Activated CD4-positive, alpha-beta T cell treated with anti-CD3 and anti-CD28 coated beads, Interleukin-2, amount 50 U/mL, for 48 hours (primary cell): ENCODE results near the gene PGPEP1.

Experiments
- DNase-seq, 2 experiments: peaks; one replicate each; pipeline ENCODE4 v3.0.0-alpha.2; 2020

The PGPEP1 gene, protein sequence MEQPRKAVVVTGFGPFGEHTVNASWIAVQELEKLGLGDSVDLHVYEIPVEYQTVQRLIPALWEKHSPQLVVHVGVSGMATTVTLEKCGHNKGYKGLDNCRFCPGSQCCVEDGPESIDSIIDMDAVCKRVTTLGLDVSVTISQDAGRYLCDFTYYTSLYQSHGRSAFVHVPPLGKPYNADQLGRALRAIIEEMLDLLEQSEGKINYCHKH

DNA sequence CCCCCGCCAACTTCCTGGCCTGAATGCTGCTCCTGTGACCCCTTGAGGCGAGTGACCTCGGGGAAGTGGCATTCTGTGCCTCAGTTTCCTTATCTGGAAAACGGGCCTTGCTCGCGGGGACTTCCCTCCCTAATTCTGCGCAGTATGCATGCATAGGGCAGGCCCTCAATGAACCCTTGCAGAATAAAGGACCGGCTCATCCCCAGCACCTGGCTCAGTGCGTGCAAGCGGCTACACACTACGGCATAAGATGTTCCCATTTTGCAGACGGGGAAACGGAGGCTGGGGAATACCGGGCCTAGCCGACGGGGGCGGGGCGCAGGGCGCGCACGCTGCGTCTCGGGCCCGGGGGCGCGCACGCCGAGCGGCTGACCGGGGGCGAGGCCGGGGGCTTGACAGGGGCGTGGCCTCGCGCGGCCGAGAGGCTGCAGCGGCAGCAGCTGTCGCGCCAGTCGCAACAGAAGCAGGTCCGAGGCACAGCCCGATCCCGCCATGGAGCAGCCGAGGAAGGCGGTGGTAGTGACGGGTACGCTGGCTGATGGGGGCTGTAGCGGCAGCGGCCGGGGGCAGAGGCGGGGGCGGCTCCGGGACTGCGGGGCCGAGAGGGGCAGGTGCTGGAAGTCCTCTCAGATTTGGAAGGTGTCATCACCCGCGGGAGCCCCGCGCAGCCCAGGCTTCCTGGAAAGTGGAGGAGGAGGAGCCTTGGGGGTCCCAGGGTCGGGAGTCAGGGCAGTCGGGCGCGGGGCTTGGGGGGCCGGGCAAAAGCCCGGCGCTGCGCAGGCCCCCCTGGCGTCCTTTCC, at the start of gene PGPEP1:
PGPEP1 (plus strand) TSS at position 409 of the 800 bp plus-strand sequence; CDS start at position 493, 84 bp downstream.
- DNase-seq, result peak; percentile 72 to 75

DNA sequence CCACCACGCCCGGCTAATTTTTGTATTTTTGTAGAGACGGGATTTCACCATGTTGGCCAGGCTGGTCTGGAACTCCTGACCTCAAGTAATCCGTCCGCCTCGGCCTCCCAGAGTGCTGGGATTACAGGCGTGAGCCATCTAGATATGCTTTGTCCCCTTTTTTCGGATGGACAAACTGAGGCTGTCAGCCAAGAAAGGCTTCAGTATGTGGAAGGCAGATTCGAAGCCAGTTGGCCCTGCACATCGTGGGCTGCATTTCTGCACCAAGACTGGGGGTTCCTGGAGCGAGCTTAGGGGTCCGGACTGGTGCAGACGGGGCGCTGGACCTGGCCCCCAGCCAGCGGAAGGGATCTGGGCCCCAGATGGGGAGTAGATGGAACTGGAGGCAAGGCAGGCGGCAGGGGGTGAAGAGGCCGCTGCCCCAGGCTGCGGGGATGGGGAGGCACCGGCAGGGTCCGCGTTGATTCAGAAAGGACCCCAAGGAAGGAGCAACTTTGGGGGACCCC, 49.3 kb upstream of the PGPEP1 start:
- DNase-seq, result no peak

DNA sequence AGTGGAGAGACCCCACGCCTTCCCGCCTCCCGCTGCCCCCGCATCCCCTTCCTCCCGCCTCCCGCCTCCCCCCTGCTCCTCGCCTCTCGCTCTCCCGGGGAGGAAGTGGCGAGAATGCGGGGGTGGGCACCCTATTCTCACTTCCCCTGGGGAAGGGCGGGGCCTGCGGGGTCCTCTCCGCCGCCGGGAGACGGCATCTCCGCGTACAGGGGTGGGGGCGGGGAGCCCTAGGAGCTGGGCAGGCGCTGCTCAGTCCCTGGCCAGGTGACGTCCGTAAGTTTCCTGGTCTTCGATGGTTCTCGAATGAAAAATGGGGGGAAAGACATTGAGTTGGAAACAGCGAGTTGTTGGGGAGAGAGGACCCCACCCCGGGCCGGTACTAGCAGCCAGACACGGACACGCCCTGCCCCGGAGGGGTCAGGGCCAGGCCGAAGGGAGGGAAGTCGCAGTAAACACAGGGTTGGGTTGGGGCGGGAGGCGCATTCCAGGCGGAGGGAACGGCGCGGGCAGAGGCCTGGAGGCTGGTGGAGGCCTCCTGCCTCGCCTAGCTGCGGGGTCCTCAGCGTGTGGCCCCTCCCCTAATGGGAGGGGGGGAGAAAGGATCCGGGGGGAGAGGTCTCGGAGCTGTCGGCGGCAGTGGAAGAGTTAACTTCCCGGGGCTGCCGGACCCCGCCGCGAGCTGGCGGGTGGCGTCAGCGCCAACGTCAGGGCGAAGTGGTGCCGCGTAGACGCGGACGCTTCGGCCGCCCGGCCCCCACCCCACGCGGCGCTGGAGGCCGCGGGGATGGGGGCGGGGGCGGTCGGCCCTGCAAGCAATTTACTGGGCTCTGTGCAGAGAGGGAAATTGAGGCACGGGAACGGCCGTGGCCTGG, 48.6 kb upstream of the PGPEP1 start:
- DNase-seq, result peak; percentile 92 to 96

DNA sequence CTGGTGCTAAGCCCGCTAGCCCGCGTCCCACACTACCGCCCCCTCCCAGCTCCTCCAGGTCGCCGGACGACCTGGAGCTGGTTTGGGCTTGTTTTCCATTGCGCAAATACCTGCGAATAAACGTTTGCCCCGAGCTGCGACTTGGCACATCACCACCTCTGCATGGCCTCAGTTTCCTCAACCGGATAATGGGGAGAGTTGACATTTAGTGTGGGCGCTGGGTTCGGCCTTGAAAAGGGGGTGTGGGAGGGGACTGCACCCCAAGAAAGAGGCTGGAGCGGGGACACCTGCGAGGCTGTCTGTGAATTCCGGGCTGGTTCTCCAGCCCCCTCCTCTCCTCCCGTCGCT, 48.0 kb upstream of the PGPEP1 start:
- DNase-seq, result no peak

DNA sequence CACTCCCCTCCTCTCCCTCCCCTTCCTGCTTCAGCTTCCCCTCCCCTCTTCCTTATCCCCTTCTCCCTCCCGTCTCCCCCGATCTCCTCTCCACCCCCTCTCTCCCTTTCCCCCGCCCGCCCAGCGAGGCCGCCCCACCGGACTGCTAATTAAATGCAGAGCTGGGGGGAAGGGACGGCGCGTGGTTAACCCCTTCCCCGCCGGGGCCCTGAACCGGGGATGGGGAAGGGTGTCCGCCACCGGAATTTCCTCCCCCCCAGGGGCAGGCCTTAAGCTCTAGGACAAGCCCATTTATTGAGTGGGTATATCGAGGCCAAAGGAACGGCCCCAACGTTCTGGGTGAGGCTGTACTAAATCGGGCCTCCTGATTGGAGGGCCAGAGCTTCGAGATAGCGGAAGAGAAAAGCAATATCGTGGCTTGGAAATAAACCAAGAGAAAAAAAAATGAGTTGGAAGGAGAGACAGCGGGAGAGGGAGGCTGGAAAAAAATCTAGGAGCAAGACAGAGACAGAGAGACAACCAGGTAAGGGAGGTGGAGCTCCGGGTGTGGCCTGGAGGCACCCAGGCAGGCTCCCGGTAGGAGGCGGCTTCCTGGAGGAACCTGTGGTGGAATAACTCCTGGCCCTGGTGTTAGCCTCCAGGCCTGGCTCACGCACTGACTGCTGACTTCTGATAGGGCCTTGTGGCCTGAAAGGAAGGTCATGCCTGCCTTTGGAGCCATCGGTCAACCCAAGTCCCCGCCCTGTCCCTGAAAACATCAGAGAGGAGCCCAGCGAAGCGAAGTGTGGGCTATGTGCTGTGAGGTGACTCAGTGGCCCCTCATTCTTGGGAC, 47.4 kb upstream of the PGPEP1 start:
- DNase-seq, result peak; percentile 81 to 85

DNA sequence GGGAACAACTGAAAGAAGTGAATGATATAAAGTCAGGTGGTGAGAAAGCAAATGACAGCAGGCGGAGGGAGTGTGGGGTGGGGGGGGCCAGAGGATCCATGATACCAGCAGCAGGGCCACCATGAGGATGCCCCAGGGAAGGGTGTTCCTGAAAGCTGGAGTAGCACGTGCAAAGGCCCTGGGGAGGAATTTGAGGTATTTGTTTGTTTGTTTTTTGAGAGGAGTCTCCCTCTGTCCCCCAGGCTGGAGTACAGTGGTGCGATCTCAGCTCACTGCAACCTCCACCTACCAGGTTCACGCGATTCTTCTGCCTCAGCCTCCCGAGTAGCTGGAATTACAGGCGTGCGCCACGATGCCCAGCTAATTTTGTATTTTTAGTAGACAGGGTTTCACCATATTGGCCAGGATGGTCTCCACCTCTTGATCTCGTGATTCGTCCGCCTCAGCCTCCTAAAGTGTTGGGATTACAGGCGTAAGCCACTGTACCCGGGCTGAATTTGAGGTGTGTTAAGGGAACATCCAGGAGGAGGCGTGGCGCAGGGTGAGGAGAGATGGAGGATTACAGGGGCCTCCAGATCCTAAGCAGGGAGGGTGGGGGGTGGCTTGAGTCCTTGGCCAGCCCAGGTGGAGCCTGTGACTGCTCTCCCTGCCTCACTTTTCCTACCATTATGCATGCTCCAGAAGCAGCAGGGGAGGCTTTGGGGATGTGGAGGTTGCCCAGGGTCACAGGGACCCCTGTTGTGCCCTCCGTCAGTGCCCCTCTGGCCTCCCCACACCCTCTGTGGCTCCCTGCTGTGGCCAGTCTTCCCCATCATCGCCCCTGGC, 46.5 kb upstream of the PGPEP1 start:
- no peak for DNase-seq

DNA sequence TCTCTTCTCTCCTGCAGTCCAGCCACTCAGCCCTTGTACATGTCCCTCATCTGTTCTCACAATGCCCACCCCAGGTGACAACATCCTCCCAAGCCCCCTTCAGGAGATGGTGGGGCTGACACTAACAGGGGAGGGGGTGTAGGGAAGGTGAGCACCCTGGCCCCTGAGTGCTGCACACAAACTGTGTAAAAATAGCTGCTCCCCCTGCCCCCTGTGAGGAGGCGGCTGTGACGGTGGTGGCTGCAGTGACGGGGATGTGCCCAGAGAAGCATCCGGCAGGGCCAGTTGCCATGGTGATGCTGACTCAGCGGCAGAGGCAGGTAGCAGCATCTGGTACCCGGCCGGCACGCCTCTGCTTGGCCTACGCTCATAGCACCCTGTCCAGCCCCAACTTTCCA, 45.9 kb upstream of the PGPEP1 start:
- DNase-seq, result peak; percentile 94 to 97

DNA sequence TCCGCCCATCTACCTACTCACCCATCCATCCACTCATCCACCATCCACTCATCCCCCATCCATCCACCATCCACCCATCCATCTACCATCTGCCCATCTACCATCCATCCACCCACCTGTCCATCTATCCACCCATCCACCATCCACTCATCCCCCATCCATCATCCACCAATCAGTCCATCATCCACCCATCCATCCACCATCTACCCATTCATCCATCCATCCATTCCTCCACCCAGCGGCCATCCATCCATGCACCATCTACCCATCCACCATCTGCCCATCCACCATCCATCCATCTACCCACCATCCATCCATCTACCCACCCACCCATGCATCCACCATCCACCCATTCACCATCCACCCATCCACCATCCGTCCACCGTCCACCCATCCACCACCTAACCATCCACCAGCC, 45.4 kb upstream of the PGPEP1 start:
- no peak for DNase-seq

DNA sequence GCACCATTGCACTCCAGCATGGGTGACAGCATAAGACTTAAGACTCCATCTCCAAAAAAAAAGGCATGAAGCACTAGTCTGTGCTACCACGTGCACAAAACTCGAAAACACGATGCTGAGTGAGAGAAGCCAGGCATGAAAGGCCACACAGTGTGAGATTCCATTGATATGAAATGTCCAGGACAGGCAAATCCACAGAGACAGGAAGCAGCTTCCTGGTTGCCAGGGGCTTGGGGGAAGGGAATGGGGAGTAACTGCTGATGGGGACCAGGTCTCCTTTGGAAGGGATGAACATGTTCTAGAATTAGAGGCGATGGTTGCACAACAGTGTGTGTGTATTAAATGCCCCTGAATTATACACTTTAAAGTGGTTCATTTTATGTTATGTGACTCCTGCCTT, 43.1 kb upstream of the PGPEP1 start:
- DNase-seq, result no peak

DNA sequence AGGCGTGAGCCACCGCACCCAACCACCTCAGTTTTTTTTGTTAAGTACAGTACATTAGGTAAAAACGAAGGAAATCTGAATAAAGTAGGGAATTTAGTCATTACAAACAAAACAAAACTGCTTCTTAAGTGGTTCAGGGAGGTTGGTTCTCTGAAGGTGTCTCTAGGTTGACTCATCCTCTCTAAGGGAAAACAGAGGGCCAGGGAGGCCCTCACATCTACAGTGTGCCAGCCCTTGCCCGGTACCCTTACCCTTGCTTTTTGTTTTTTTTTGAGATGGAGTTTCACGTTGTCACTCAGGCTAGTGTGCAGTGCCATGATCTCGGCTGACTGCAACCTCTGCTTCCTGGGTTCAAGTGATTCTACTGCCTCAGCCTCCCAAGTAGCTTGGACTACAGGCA, 41.8 kb upstream of the PGPEP1 start:
- peak in 1 of 2 experiments; percentile 34 for DNase-seq

DNA sequence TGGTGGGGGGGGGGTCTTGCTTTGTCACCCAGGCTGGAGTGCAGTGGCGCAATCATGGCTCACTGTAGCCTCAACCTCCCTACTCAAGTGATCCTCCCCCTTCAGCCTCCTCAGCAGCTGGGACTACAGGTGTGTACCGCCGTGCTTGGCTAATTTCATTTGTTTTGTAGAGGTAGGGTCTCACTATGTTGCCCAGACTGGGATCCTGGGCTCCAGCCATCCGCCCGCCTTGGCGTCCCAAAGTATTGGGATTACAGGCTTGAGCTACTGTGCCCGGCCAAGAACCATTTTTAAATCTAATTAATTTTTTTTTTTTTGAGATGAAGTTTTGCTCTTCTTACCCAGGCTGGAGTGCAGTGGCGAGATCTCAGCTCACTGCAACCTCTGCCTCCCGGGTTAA, 40.7 kb upstream of the PGPEP1 start:
- no peak for DNase-seq

DNA sequence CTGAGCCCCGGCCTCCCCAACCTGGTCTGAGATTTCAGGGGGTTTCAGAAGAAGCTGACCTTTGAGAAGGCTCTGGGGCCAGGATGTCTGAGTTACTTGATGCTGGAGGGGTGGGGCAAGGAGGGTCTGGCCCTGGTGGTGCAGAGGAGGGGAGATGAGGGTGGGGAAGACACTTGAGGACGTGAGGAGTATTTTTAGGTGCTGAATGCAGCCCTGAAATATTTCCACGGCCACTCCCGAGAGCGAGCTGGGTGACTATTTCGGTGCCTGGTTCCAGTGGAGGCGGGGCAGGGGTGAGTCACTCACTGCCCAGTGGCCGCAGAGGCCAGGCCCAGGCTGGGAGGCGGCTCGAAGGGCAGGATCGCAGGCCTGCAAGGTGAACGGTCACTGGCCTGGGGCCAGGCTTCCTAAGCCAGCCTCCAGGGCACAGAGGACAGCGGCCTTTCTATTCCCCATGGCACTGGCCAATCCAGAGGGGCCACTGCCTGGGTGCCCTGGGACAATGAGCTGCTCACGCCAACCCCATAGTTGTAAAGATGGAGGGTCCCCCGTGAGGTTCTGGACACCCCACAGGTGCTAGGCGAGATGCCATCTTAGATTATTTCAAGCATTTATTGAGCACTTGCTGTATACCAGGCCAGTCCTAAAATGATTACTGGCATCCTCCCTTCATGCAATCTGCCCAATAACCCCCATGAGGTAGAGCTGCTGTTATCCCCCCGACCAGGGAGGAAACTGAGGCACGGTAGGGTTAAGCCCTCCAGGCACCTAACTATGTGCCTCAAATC, 39.3 kb upstream of the PGPEP1 start:
- no peak for DNase-seq

DNA sequence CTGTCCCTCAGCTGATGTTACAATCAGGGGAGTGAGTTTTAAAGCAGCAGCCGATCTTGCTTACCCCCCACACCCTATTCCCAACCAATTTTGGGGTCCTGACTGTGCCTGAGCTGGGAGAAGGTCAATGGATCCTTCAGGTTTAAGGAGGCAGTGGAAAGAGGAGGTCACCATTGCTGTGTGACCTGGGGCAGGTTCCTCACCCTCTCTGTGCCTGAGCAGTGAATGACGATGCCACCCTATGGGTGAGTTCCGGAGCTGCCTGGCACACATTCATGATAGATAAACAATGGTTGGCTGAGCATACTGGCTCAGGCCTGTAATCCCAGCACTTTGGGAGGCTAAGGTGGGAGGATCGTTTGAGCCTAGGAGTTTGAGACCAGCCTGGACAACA, 38.7 kb upstream of the PGPEP1 start:
- no peak for DNase-seq

DNA sequence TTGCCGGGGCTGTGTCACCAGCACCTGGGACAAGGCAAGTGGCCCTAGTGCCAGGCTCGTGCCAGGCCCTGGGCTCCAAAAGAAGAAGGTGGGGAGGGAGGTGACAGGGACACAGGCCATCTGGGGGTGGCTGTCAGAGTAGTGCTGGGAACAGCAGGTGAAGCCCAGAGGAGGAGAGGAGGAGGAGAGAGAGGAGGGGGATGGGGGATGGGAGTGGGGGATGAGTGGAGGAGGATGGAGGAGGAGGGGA, 36.3 kb upstream of the PGPEP1 start:
- DNase-seq, result peak; percentile 49 to 59

DNA sequence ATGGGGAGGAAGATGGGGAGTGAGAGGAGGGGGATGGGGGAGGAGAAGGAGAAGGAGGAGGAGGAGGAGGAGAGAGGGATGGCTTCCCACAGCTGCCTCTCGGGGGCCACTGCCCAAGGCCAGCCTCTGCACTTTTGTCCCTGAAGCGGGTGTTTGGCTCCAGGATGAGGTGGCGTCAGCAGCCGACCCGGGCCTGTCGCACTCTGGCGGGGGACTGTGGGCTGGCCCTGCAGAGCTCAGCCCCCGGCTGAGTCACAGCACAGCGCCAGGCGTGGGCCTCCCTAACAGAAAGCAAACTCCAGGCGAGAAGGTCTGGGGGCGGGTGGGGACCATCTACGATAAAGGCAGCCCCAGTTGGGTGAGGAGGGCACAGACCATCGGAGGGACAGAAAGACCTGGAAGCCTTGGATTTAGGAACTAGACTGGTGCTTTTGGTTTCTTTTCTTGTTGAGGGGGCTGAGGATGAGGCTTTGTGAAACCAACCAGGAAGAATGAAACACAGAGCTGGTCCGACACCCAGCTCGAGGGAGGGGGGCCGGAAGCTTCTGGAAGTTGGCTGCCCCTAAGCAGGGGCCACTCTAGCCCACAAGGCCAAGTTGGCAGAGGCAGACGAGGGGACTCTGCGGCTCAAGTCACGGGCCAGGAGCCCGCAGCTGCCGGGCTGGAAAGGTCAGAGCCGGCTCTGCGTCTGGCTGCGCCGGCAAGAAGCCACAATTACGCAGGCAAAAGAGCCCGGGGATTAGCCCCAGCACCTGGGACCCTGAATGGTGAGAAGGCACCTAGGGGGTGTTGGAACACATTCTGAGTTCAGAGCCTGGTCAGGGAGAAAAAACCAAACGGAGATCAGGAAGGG, 35.7 kb upstream of the PGPEP1 start:
- DNase-seq, result peak; percentile 86 to 89

DNA sequence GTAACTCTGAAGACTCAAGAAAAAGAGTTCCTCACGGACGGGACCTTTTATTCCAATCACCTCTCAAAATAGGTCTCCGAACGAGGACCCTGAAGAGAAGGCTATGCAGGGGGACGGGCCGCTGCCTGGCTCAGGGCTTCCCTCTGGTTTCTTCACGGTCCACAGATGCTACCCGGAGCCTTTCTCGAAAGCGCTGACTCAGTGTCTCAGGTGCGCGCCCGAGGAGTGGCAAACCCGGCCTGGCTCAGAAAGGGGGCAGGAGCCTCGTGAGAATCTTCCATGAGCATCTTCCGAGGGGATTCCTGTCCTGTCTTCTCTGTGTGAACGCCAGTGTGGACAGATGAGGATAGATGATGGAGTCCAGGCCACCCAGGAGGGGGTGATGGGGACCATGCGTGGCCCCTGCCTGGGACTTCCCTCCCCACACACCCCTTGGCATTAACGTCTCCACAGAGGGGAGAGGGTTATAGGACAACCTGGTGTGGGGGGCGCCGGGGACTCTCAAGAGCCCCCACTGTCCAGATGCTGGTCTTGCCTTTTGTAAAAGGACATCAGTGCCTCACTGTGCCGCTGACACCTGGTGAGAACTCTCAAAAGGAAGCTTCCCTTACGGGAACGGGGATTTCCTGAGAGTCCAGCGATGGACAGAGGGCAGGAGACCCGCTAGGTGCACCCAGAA, 34.0 kb upstream of the PGPEP1 start:
- no peak for DNase-seq

DNA sequence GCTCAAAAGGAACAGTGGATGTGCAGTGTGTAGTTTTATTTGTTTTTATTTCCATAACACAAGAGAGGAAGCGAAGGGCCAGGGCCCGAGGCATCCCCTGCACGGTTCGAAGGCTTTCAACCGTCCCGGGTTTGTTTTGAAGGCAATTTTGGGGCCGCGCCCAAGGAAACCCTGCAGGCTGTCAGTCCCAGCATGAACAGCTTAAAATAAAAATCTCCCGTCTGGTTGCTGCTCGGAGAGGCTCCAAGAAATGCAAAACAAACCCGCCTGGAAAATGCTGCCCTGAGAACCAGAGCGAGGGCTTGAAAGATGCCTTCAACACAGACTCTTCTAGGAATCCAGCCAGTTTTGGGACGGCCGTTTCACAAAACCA, 33.5 kb upstream of the PGPEP1 start:
- no peak for DNase-seq

DNA sequence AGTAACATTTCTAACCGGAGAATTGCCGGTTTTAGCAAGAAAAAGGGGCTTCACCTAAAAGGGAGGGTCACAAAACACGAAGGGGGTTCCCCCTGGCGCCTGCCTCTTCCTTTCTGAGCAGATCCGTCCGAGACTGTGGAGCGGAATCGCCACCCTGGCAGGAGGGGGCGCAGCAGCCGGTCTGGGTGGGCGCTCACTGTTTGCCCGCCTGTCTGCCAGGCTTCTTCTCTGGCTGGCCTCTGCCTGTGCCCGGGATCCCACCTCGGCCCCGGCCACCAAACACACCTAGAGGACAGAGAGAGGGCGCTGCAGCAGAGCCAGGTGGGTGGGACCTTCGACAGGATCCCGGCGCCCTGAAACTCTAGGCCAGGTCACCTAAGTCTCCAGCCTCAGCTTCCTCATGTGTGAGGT, 33.1 kb upstream of the PGPEP1 start:
- DNase-seq, result no peak
